Tibial nerve (tissue), 4 donors: ENCODE results near the gene PARP8. TPM values are rescaled to one million over a fixed set of nuclear protein-coding genes. Genes with fewer than 3 reads are reported as not detected.
A peak's percentile ranks its signal among the peaks of the same experiment; 100 is the strongest.

Source experiments
- DNase-seq, 2 donors: peaks; one replicate each; pipeline ENCODE4 v3.0.0-alpha.2; 2019; ENCODE audit warnings: low spot score in 2 of 2
- H3K27ac ChIP-seq, 4 donors: fragments of 200-600 bp; sonication (generic) in 3 of 4; one replicate each; pipeline ENCODE4 v1.5.1; 2017 to 2019; ENCODE audit warnings: mild to moderate bottlenecking in 1 of 4
- H3K27me3 ChIP-seq, 2 donors: fragments of 200-600 bp; sonication (generic) in 1 of 2; one replicate each; pipeline versions ENCODE4 v1.5.1 to v1.6.0; 2017 to 2019
- H3K36me3 ChIP-seq, 3 donors: fragments of 200-600 bp; sonication (generic); one replicate each; pipeline ENCODE4 v1.5.1; 2018 to 2019
- H3K4me1 ChIP-seq, 4 donors: fragments of 200-600 bp; sonication (generic) in 3 of 4; one replicate each; pipeline ENCODE4 v1.5.1; 2017 to 2019
- H3K4me3 ChIP-seq, 4 donors: fragments of 200-600 bp; sonication (generic) in 3 of 4; one replicate each; pipeline ENCODE4 v1.5.1; 2017 to 2019; ENCODE audit warnings: mild to moderate bottlenecking in 1 of 4, moderate library complexity in 1 of 4
- H3K9me3 ChIP-seq, 4 donors: fragments of 200-600 bp; sonication (generic) in 3 of 4; one replicate each; pipeline ENCODE4 v1.5.1; 2017 to 2019
- EP300 ChIP-seq, 2 donors: sonication (generic); formaldehyde crosslinking; IDR thresholded peaks; one replicate each; pipeline ENCODE4 v1.6.1; 2017; ENCODE audit warnings: antibody characterized with exemption in 2 of 2, mild to moderate bottlenecking in 1 of 2
- POLR2A ChIP-seq, 2 donors: fragments of 450-650 bp; IDR thresholded peaks; one replicate each; pipeline ENCODE4 v1.6.1; 2017; ENCODE audit warnings: antibody characterized with exemption in 2 of 2, mild to moderate bottlenecking in 2 of 2, moderate library complexity in 2 of 2
- WGBS, 2 donors: methylation state at CpG; one replicate each; pipeline ENCODE4 v1.1.5; 2018; 5-methylcytosine and 5-hydroxymethylcytosine counted together
- total RNA-seq, 4 donors: library from RNA; depleted of rRNA; stranded (reverse); fragments of >200 nt; gene quantifications; one replicate each; pipeline ENCODE4 v1.1.0, GENCODE V29; 2016
- TF ChIP-seq, protein P1 (sequence below), 5 experiments: fragments of 200-600 bp in 3 of 5; fragments of 450-650 bp in 2 of 5; sonication (generic) in 3 of 5; IDR thresholded peaks; one replicate each; pipeline ENCODE4 v1.5.1; 2016 to 2019; ENCODE audit warnings: antibody characterized with exemption in 5 of 5, mild to moderate bottlenecking in 3 of 5, moderate library complexity in 2 of 5

The PARP8 gene
- total RNA-seq, 4 donors from 2014 or later = 10.4 to 24.7 (median 18.8) TPM

DNA sequence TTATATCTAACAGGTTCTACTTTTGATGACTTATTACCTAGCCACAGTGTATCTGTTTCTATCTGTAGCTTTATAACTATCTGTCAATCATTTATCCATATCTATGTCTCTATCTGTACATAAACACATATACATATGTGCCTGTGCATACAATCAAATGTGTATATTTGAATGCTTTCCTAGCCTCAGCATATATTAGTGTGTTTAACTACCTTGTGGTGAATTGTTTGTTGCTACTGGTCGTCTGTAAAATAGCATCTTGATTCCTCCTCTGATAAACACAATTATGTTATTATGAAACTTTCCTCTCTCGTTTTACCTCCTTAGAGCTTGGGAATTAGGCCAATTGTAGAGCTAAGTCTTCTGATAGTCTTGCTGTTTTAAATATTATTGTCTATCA lies 44.4 kb downstream of the PARP8 start:
- H3K4me1 ChIP-seq = peaks cover 0 to 30% (median 14%) of the 10 kb centered on the region in 4 donors
- WGBS, 2 donors = 28 to 39% methylated on average over 2 of the region's 2 CpGs
- no peaks in the 10 kb centered on the region for H3K36me3 ChIP-seq
- peak overlapping the region in 2 of 4 donors; percentile 7 to 8 for H3K27ac ChIP-seq
- no peak for TF ChIP-seq EP300 (IDR thresholded peaks at IDR 0.05)
- TF ChIP-seq, protein P1, sequence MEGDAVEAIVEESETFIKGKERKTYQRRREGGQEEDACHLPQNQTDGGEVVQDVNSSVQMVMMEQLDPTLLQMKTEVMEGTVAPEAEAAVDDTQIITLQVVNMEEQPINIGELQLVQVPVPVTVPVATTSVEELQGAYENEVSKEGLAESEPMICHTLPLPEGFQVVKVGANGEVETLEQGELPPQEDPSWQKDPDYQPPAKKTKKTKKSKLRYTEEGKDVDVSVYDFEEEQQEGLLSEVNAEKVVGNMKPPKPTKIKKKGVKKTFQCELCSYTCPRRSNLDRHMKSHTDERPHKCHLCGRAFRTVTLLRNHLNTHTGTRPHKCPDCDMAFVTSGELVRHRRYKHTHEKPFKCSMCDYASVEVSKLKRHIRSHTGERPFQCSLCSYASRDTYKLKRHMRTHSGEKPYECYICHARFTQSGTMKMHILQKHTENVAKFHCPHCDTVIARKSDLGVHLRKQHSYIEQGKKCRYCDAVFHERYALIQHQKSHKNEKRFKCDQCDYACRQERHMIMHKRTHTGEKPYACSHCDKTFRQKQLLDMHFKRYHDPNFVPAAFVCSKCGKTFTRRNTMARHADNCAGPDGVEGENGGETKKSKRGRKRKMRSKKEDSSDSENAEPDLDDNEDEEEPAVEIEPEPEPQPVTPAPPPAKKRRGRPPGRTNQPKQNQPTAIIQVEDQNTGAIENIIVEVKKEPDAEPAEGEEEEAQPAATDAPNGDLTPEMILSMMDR (IDR thresholded peaks at IDR 0.05) = no peak
- TF ChIP-seq POLR2A (IDR thresholded peaks at IDR 0.05) = no peak
- peak overlapping the region in 1 of 4 donors; percentile 10 for H3K4me3 ChIP-seq
- DNase-seq = no peak
- H3K27me3 ChIP-seq = no peaks in the 10 kb centered on the region
- no peaks in the 10 kb centered on the region for H3K9me3 ChIP-seq

DNA sequence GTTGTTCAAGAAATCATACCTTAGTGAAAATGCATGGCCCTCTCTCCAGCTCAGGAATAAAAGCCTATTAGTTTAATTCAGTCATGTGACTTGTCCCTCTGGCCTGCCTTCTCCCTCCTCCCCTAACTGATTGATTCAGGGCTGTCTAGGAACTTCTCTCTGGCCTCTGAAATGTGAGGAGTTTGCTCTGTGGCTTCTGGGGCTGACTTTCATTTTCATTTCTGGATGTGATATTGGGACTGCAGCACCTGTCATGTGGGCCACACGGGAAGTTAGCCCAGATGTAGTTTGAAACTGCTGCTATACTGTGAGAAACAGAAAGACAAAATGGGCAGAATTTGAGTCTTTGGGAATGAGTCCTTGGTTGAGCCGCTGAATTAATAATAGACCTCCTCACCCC lies 44.8 kb downstream of the PARP8 start:
- peak overlapping the region in 1 of 4 donors; percentile 10 for H3K4me3 ChIP-seq
- TF ChIP-seq EP300 (IDR thresholded peaks at IDR 0.05) = no peak
- TF ChIP-seq, protein P1 (IDR thresholded peaks at IDR 0.05) = no peak
- TF ChIP-seq POLR2A (IDR thresholded peaks at IDR 0.05) = no peak

DNA sequence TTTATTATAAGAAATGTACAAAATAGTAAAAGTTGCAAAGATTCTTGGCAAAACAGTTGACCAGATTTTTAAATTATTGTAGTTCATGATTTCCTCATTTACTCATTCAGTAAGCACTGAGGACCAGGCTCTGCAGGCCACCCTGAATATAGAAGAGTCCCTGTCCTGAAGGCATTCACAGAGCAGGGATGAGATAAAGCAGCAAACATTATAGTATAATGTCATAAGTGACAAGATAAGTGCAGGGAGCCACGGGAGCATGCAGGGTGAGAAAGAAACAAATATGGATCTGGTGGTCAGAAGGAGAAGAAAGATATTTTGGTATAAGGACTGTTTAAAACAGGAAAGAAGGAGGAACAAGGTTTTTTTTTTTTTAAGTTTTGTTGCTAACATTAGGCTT lies 46.0 kb downstream of the PARP8 start:
- Histone ChIP-seq H3K27ac (no peak overlapping the region), H3K4me1 (peaks cover 0 to 30% (median 14%) of the 10 kb centered on the region in 4 donors), H3K4me3 (no peak overlapping the region), H3K36me3 (no peaks in the 10 kb centered on the region), H3K9me3 (no peaks in the 10 kb centered on the region), H3K27me3 (no peaks in the 10 kb centered on the region)
- WGBS, 2 donors = 30 to 58% methylated on average over 1 of the region's 1 CpG
- TF ChIP-seq, protein P1 (IDR thresholded peaks at IDR 0.05) = no peak
- no peak for TF ChIP-seq POLR2A (IDR thresholded peaks at IDR 0.05)
- no peak for TF ChIP-seq EP300 (IDR thresholded peaks at IDR 0.05)
- DNase-seq = no peak

More for the DNA sequence above, 44.8 kb downstream of the PARP8 start:
- no peak for DNase-seq
- Histone ChIP-seq H3K36me3 (no peaks in the 10 kb centered on the region), H3K27ac (peak overlapping the region in 2 of 4 donors; percentile 8 to 13), H3K4me1 (peaks cover 0 to 30% (median 14%) of the 10 kb centered on the region in 4 donors), H3K27me3 (no peaks in the 10 kb centered on the region), H3K9me3 (no peaks in the 10 kb centered on the region)
- WGBS, 2 donors = 48 to 60% methylated on average over 2 of the region's 2 CpGs

DNA sequence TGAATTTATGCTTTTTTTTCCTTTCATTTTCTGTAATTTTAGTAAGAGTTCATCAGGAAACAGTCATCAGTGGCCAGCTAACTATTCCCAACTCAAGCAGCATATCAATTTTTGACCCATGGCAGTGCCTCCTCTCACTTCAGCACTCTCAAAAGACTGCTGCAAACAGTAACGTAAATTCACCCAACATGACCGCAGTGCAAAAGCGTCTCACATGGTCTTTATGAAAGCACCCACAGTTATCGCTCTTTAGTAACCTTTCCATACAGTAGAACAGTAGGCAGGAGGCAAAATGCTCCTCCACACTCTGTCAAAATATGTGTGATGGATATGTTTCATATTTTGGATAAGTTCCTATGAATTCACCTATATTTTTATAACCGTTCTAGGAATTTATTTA lies 48.6 kb downstream of the PARP8 start:
- H3K36me3 ChIP-seq = no peaks in the 10 kb centered on the region
- no peak overlapping the region for H3K27ac ChIP-seq
- no peaks in the 10 kb centered on the region for H3K27me3 ChIP-seq
- TF ChIP-seq EP300 (IDR thresholded peaks at IDR 0.05) (no peak), POLR2A (IDR thresholded peaks at IDR 0.05) (no peak)
- TF ChIP-seq, protein P1 (IDR thresholded peaks at IDR 0.05) = no peak
- no peak for DNase-seq
- WGBS, 2 donors = 66 to 78% methylated on average over 5 of the region's 5 CpGs
- peaks cover 0 to 29% (median 15%) of the 10 kb centered on the region in 4 donors for H3K4me1 ChIP-seq
- no peaks in the 10 kb centered on the region for H3K9me3 ChIP-seq
- no peak overlapping the region for H3K4me3 ChIP-seq

DNA sequence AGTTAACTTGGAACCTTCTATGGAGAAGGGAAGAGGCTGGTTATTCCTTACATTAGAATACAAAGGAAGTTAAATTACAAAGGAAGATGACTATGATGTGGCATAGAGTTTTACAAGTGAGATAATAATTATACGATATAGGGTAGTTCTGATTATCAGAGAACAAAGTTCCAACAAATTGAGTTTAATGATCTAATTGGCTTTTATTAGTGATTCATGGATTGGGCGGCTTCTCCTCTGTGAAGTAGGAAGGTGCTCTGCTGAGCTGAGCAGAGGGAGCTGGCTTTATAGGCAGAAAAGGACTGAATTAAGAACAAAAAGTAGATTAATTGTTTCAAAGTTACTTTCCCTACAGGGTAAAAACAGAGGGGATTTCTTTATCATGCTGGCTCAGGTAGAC lies 49.7 kb downstream of the PARP8 start:
- Histone ChIP-seq H3K4me1 (peaks cover 0 to 18% (median 11%) of the 10 kb centered on the region in 4 donors), H3K4me3 (no peak overlapping the region), H3K27ac (no peak overlapping the region), H3K27me3 (no peaks in the 10 kb centered on the region), H3K36me3 (no peaks in the 10 kb centered on the region), H3K9me3 (no peaks in the 10 kb centered on the region)
- DNase-seq = no peak
- TF ChIP-seq EP300 (IDR thresholded peaks at IDR 0.05) = no peak
- TF ChIP-seq, protein P1 (IDR thresholded peaks at IDR 0.05) = no peak
- no peak for TF ChIP-seq POLR2A (IDR thresholded peaks at IDR 0.05)
- WGBS, 2 donors = 92 to 97% methylated on average over 2 of the region's 2 CpGs
